Anterior cingulate cortex (tissue), 58 donors: ENCODE measurements around the gene PDZK1IP1.

Source experiments
- DNase-seq, 58 donors: peaks; one replicate each; lab custom pipeline; 2025; lab: John Stamatoyannopoulos, UW

PDZK1IP1 gene

GRCh38 chr1:47224676-47225399 lies 35.0 kb upstream of the PDZK1IP1 start:
- DNase-seq: no peak

- DNase-seq: no peak
Measured at GRCh38 chr1:47223921-47224675, 34.3 kb upstream of the PDZK1IP1 start.

DNA sequence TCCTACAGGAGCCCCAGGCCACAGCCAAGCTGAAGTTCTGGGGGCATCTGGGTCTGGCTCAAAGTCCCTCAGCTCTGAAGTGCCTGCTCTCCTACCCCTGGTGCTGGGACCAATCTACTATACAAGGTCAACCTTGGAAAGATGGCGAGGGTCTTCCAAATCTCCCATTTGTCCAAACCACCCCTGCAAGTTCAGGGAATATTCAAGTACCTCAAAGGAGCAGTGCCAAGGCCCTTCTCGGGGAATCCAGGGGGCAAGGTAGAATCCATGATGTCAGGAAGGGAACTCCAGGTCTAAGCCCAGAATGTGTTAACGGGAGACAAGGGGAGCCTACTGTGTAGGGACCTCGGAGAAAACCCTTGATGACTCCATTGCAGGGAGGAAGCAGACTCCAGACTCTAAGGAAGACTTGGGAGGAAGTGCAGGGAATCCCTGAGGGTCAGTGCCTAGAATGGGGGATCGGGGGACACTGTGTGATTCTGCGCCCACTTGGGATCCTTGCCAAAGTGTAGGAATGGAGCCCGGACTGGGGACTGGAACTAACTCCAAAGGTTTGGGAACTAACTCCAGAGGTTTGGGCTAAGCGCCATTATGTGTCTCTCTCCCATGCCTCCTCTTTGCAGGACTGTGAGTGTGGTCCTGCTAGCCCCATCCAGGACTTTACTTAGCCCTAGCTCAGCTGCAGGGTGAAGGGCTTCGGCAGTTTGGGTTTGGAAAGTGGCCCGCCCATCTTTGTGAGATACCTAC lies 33.5 kb upstream of the PDZK1IP1 start:
- no peak for DNase-seq

- DNase-seq: no peak
Measured at GRCh38 chr1:47222476-47222875, 32.6 kb upstream of the PDZK1IP1 start.

- DNase-seq: no peak
Measured at GRCh38 chr1:47219590-47220220, 29.9 kb upstream of the PDZK1IP1 start.

DNA sequence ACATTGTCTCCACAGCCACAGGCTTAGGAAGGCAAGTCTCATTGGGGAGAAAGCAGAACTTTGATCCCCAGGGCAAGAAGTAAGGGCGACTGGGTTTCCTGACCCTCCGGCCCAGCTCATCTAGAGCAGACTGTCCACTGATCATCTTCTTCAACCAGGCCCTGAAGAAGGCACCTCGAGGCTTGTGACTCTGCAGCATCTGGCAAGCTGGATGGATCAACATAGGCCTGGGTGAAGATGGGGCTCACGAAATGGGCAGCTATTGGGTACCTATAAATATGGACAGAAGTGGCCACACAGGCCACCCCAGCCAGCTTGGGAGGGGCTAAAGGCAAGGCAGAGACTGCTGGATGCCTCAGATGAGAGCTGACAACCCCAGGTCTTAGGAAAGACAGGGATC lies 29.2 kb upstream of the PDZK1IP1 start:
- no peak for DNase-seq

GRCh38 chr1:47216278-47217059 lies 26.6 kb upstream of the PDZK1IP1 start:
- DNase-seq: no peak

DNA sequence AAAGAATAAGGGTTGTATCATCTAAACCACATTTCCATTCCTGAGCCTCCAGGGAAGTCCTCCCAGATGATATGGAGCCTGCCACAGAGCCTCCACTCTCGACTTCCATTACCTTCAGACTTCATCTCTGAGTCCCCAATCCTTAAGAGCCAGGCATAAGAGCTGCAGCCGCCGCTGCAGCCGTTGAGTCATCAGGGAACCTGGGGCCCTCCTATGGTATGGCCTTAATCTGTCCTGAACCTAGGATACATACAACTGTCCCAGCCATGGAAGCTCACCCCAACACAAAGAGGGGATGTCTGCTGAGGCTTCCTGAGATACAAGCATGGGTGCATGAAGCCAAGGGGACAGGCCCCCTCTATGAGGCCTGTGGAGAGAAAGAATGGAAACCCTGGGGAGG lies 25.9 kb upstream of the PDZK1IP1 start:
- no peak for DNase-seq

DNA sequence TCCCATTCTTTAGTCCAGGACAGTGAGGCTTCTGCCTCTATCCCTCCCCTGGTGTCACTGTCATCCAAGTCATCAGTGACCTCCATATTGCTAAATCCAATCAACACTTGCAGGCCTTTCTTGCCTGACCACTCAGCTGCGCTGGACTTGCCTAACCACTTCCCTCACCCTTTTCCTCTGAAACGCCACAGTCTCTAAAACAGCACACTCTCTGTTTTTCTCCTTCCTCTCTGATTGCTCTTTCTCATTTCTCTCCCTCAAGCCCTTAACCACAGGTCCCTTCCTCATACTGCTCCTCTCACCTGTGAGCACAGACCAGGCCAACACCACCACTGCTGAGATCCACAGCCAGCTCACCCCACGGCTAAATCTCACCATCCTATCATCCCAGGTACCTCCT lies 24.7 kb upstream of the PDZK1IP1 start:
- no peak for DNase-seq

GRCh38 chr1:47213230-47213963 lies 23.6 kb upstream of the PDZK1IP1 start:
- no peak for DNase-seq

DNA sequence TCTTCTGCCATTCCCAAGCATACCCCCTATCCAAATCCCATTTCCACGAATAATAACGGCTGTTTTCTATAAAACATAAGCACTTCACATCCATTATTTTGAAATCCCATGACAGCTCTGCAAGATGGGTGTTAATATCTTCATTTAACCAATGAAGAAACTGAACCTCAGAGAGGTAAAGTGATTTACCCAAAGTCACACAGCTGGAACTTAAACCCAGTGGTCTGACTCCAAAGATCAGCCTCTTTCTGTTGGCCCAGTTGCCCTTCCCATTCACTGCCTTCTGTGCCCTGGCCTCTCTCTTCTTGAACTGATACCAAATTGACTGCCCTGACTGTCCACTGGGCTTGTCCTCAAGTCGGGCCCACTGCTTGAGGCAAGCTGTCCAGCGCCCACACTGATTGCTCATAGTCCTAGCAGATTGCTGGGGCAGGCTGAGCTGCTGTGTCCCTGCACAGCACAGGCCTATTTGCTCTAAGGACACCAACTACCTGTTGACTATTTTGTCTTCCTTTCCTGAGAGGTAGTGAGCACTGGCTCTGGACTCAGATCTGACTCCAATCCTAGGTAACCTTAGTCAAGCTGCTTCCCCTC lies 22.9 kb upstream of the PDZK1IP1 start:
- no peak for DNase-seq

- peak in 6 of 58 donors; percentile 7 to 46 (median 18) for DNase-seq
Measured at GRCh38 chr1:47211796-47212269, 22.0 kb upstream of the PDZK1IP1 start.

DNA sequence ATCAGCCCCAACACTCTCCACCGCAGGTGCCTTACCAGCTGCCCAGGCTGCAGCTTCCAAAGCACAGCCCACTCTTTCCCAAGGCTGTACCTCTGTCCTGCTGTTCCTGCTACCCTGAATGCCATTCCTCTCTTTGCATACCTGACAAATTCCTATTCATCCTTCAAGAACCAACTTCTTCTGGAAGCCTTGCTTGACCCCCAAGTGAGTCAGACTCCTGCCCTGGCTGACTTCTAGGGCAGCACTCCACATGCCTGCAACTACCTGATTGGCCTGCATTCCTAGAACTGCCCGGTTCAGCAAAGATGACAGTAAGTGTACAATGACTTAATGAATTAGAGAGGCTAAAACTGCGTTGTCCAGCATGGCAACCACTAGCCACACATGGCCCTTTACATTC lies 20.8 kb upstream of the PDZK1IP1 start:
- no peak for DNase-seq

DNA sequence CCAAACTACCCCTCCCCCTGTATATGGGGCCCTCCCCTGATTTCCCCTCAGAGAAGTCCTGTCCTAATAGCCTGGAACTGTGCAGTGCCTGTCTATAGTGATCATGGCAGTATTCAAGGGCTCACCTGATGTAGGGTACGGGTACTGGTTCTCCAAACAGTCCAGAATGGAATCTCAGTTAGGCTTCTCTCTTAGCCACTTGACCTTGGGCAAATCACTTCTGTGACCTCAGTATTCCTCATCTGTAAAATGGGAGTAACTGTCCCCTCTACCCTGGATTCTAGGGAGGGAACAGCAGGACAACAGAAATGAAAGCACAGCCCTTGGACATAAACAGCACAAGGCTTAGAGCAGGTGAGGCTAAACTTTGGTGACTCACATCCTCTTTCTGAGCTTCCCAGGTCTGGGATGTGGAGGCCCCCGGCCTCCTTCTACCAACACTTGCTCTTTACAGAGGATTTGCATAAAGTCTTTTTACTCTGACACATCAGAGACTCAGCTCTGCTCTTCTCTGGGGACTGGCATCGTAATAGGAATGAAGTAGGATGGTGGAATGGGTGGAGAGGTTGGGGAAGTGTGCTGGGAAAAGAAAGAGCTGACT lies 20.0 kb upstream of the PDZK1IP1 start:
- no peak for DNase-seq

- DNase-seq: no peak
Measured at GRCh38 chr1:47209091-47209490, 19.3 kb upstream of the PDZK1IP1 start.

- DNase-seq: no peak
Measured at GRCh38 chr1:47208374-47208850, 18.6 kb upstream of the PDZK1IP1 start.

DNA sequence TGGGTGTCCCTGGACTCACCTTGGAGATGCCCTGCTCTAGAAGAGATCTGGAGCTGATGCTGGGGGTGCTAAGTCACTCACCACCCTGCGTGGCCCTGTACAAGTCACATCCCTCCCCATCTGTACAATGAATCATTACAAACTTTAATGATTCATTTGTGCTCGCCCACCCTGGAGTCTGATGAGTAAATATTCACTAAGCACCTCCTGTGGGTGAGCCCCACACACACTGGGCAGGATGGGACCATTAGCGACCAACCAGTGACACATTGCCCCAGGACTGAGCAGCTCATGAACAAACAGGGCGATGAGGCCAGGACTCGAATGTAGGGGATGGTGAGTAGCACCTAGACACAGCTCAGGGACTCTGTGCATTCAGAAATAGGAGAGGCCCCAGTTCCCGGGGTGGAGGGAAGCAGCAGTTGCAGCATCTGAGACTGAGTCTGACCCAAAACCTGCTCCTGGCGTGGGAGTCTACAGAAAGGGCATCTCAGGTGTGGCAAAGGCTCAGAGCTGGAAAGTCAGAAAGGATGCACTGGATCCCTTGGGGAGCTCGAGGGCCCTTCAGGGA lies 18.1 kb upstream of the PDZK1IP1 start:
- no peak for DNase-seq

DNA sequence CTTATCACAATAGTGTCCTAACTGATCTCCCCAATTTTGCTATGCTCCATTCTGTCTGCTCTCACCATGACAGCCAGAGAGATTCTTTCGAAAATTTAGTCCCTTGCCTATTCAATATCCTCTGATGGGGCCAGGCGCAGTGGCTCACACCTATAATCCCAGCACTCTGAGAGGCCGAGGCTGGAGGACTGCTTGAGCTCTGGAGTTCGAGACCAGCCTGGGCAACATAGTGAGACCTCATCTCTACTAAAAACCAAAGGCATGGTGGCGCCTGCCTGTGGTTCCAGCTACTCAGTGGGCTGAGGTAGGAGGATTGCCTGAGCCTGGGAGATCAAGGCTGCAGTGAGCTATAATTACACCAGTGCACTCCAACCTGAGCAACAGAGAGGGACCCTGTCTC lies 16.1 kb upstream of the PDZK1IP1 start:
- no peak for DNase-seq
